Fibroblast of skin of scalp (primary cell): Measurements from ENCODE around the gene CTNNA1.
A peak's percentile ranks its signal among the peaks of the same experiment; 100 is the strongest.

Source experiments
- DNase-seq: peaks from one replicate; pipeline ENCODE4 v3.0.0-alpha.2; 2013

Gene CTNNA1

GRCh38 chr5:138853132-138853531, 99.9 kb downstream of the CTNNA1 start:
- DNase-seq = no peak

GRCh38 chr5:138867011-138867410, 113.8 kb downstream of the CTNNA1 start:
- DNase-seq = no peak

GRCh38 chr5:138869038-138869437, 115.8 kb downstream of the CTNNA1 start:
- DNase-seq = no peak

GRCh38 chr5:138869763-138870500, 116.7 kb downstream of the CTNNA1 start:
- DNase-seq = no peak

- no peak for DNase-seq
Observed at GRCh38 chr5:138870611-138871010, 117.4 kb downstream of the CTNNA1 start.

- no peak for DNase-seq
Observed at GRCh38 chr5:138872841-138873465, 119.7 kb downstream of the CTNNA1 start.

GRCh38 chr5:138873466-138874221, 120.4 kb downstream of the CTNNA1 start:
- DNase-seq = no peak

- peak; percentile 26 for DNase-seq
Observed at GRCh38 chr5:138874241-138874640, 121.0 kb downstream of the CTNNA1 start.

- peak; percentile 84 for DNase-seq
Observed at GRCh38 chr5:138874771-138875551, 121.7 kb downstream of the CTNNA1 start, which contains the start of gene LRRTM2. Gene LRRTM2, minus strand, starts transcription at chr5:138875335. Its CDS starts 424 bp downstream, at chr5:138874911.

GRCh38 chr5:138875552-138875875, 122.3 kb downstream of the CTNNA1 start:
- DNase-seq = no peak

- DNase-seq = no peak
Observed at GRCh38 chr5:138875946-138876345, 122.7 kb downstream of the CTNNA1 start.

GRCh38 chr5:138876811-138877210, 123.6 kb downstream of the CTNNA1 start:
- DNase-seq = no peak

- DNase-seq = no peak
Observed at GRCh38 chr5:138878437-138879235, 125.4 kb downstream of the CTNNA1 start.

- no peak for DNase-seq
Observed at GRCh38 chr5:138883211-138883610, 130.0 kb downstream of the CTNNA1 start.

- no peak for DNase-seq
Observed at GRCh38 chr5:138884094-138884493, 130.9 kb downstream of the CTNNA1 start.

GRCh38 chr5:138884554-138884953, 131.3 kb downstream of the CTNNA1 start:
- DNase-seq = no peak

GRCh38 chr5:138889994-138890393, 136.8 kb downstream of the CTNNA1 start:
- no peak for DNase-seq

- DNase-seq = no peak
Observed at GRCh38 chr5:138890644-138891043, 137.4 kb downstream of the CTNNA1 start.

GRCh38 chr5:138895918-138896317, 142.7 kb downstream of the CTNNA1 start:
- DNase-seq = no peak

GRCh38 chr5:138898299-138898698, 145.1 kb downstream of the CTNNA1 start:
- no peak for DNase-seq

- no peak for DNase-seq
Observed at GRCh38 chr5:138898742-138899141, 145.5 kb downstream of the CTNNA1 start.
